HT-29 (cell line): ENCODE results near the gene GAB1. TPM values are rescaled to one million over a fixed set of nuclear protein-coding genes. Genes with fewer than 3 reads are reported as not detected.

ENCODE experiments used
- DNase-seq: peaks from one replicate; pipeline ENCODE4 v3.0.0-alpha.2; 2015; ENCODE audit warnings: low spot score
- total RNA-seq: library from RNA; depleted of rRNA; stranded (reverse); fragments of >200 nt; shearing (Covaris generic); gene quantifications from 2 replicates; pipeline ENCODE4 v1.2.3, GENCODE V29; 2014

Gene GAB1
- total RNA-seq, 1 experiment from 2014 or later, result 8.7 TPM

DNA sequence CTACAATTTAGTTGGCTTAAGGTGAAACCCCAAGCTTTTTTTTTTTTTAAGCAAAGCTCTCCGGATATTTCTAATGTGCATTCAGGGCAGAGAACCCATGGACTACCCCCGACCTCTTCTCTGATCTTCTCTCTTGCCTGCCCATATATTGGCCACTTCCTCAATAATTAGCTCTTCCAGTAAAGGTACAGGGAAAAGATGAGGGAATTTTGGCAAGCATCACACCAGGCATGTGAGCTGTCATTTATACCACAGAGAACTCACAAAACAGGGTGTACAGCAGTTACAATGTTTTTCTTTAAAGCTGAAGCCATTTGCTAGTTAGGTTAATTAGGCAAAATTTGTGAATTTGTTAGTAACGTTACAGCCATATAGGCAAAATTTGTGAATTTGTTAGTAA is 73.3 kb downstream of the GAB1 start:
- DNase-seq, result no peak

DNA sequence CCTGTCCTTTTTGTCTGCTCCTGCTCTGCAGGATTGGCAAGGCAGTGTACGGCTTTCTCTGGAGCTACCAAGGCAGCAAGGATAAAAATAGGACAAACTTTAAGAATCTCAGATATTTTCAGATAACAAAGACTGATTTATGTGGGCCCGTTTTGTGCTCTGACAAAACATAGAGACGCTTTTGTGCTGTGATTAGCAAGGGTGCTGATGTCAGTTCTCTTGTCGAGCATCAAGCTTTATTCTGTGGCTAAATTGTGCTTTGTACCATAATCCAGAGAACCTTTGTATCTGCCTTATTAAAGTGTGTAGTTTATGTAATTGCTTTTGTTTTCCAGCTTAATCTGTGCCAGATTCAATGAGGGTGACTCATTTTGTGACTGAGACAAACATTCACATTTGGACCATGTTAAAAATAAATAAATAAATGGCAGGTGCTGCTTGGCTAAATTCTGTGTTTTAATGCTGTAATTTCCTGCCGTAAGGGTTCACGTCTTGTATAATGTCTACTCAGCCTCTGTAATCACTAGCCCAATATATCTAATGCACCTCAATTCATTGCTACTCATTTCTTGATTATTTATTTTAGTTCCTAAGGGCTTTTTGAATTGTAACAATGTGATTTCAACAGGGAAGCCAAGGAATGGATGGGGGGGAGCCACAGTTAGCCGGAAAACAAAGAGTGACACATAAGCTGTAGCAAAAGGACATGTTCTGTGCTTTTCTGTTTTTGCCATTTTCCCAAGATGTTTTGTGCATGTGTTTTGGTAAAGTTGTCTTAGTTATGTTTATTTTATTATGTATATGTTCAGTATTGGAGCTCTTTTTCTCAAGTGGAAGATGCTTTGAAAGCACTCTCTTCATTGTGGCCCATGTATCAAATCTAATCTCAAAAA is 75.1 kb downstream of the GAB1 start:
- DNase-seq, result no peak

DNA sequence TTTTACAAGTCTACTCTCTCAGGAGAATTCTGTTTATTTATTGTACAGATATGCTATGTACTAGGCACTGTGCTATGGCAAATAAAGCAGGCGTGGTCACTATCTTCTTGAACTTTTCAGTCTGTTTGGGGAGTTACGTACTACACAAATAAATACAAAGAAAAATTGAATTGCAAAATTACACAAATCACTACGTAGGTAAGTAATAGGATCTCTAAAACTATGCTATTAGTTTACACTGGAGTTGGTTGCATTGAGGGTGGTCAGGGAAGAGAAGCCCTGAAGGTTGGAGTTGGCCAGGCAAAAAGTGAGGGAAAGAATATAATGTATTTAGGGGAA is 75.7 kb downstream of the GAB1 start:
- no peak for DNase-seq

DNA sequence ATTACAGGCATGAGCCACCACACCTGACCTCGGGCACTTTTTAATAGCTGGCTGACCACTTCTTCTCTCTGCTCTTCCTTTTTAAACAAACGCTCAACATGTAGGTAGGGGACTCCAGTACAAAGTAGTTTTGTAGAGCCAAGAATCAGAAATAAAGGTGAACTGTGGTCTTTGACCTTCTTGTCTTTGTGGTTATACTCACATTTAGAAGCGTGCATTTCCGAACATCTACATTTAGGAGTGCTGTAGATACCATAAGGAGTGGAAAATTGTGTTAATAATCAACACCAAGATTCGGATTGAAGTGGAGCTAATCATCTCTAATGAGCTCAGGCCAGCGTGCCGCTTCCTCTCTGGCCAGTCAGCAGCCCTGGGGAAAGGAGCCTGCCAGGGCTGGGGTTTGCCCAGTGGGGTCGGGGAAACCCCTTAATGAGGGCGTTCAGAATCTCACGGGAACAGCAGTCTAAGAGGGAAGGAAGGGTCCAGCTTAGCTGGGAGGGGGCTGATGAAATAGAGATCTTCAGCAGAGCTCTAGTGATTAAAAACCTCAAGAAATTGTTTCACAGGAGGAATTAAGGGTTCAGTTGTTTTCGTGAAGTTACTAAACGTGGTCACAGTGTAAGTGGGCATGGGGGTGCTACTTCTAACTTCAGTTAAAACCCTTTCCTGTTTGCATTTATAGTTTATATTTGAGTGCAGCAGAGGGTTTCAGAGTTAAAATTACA is 81.2 kb downstream of the GAB1 start:
- no peak for DNase-seq

DNA sequence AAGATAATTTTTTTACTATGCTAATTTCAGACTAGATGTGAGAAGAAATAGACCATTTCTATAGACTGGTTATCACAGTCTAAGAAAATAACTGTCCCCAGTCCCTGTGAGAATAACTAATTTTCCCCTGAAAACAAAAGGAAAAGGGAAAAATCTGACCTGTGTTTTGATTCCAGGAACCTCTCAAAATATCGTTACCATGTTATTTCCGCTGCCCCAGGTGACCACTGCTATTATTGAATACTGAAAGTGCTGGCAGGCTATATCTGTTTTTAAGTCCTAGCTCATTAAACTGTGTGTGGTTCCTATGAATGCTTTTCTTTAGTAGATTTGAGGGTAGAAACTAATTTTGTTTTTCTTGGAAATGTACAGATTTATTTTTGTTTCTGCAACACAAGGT is 83.6 kb downstream of the GAB1 start:
- no peak for DNase-seq

DNA sequence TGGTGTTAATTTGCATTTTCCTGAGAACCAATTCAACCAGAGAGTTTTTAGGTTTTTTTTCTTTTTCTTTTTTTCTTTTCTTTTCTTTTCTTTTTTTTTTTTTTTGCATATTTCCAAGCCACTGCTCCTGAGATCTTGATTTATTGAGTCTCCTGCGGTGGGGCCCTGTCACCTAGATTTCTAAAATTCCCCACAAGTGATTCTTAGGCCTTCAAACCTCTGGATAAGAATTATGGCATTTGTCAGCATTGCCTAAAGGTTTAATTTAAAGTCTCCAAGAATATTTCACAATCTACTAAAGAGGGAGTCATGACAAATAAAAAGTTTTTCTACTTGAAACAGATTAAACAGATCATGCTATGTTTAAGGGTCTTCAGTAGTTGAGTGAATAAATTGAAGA is 84.9 kb downstream of the GAB1 start:
- DNase-seq, result no peak

DNA sequence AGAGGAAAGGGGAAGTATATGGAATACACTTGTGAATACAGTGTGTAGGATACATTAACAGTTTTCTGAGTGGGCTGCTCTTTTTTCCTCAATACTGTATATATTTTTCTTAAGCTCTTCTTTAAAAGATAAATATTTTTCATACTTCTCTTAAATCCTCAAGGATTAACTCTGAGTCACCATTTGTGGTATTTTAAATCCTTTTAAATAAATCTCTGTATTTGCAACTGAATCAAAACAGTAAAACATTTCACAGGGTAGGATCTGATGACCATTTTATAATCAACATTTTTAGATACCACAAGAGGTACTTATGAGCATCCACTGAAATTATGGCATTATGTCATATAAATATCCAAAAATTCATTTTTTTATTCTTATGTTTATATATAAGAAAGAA is 87.6 kb downstream of the GAB1 start:
- no peak for DNase-seq

DNA sequence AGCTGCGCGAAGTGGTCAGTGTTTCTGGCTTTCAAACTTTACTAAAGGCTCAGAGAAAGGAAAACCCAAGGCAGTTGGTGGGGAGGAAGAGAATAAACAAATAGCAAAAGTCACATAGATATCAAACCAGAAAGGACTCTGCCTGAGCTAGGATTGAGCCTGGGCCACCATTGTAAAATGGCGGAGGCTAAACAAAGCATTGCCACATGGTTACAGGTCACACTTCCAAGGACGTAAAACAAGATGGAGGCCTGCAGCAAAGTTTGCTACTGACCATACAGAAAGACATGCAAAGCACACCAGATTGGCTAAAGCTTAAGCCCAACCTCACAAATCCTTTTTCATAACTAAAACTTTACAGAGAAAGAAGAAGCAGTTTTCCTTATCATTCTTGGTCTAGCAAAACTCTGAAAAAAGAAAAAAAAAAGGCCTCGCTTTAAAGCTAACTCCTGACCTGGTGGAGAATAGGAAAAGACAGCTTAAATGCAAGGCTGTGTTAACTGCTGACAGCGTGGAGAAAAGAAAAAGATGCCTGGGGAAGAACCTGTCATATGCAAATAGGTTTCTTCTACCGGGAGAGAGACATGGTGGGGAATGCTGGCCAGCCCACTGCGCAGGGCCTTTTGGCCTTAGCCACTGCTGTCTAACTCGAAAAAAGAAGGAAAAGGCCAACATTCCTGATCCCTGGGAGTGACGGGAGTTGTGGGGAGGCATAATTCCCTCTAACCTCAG is 95.0 kb downstream of the GAB1 start:
- DNase-seq, result no peak

DNA sequence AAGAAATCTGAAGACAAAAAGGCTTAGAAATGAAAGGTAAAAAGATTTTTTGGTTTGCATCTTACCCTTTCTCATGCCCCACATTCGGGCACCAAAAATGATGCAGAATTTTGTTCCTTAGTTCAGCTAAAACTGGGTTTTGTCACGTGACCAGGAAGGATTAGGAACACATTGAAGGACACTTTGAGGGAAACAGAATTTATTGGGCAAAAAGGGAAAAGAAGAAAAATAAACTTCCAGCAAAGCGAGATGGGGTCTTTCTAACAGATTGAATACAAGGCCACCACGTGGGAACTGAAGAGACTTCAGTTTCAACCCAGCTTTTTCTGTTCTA is 95.5 kb downstream of the GAB1 start:
- no peak for DNase-seq

DNA sequence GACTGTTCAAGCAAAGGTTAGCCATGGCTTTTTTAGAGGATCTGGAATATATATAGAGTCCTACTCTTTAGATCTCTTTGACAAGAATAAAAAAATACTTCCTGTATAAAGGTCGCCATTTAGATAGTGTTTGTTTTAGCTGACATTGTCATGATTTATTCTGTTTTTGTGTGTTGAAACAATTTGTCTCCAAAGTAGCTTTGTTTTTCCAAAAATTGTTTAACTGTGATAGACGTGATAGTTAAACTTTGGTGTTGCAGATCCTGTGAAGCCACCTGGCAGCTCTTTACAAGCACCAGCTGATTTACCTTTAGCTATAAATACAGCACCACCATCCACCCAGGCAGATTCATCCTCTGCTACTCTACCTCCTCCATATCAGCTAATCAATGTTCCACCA is 96.6 kb downstream of the GAB1 start:
- DNase-seq, result no peak

DNA sequence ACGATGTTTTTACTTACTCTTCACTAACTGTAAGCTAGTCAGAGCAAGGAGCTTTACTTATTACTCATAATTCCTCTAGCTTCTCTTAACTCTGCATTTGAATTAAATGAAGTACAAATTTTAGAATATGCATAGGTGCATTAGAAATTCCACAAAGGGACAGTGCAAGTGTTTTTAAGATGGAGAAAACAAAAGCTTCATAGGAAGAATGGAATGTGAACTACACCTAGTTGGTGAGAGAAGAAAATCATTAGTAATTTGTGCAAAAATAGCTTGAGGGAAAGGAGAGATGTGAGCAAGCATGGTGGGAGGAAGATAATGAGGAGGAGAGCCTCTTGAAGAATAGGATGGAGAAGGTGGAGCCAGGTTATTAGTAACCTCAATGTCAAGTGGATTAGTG is 99.3 kb downstream of the GAB1 start:
- DNase-seq, result no peak

DNA sequence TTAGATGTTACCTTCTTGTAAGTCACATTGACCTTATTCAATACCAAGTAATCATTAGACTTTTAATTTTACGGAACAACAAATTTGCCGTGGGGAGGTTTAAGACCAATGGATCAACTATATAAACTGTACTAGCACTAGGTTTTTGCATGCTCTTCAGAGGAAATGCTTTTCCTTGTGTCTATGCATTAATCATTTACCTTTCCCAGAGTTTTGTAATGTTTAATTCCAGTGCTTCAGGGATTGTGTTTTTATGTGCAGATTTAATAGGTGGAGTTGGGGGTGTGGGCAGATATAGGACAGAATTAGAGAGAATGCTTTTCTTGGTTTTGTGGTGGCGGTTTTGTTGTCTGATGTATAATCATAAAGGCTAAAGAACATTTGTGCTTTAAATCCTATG is 100.8 kb downstream of the GAB1 start:
- DNase-seq, result no peak

DNA sequence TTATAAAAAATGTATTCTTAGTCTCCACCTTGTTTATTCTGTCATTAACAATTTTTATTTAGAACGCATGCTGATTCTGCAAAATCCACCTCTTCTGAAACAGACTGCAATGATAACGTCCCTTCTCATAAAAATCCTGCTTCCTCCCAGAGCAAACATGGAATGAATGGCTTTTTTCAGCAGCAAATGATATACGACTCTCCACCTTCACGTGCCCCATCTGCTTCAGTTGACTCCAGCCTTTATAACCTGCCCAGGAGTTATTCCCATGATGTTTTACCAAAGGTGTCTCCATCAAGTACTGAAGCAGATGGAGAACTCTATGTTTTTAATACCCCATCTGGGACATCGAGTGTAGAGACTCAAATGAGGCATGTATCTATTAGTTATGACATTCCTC is 101.3 kb downstream of the GAB1 start:
- no peak for DNase-seq

DNA sequence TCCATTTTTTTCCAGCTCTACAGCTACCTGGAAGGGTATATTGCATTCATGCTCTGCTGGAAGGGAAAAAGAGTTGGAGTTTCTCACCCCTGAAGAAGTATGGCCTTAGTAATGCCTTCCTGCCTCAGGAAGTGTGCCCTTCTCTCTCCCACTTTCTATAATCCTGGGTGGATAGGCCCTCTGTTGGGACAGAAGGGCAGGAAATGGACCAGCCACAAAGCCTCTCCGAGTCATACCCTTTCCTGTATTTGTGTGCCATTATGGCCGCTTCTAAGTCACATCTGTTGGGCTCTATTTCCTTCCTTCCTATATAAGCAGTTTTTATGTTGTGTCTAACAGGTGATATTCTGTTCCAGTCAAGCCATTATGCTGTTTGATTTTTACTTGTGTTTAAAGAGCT is 102.0 kb downstream of the GAB1 start:
- no peak for DNase-seq

DNA sequence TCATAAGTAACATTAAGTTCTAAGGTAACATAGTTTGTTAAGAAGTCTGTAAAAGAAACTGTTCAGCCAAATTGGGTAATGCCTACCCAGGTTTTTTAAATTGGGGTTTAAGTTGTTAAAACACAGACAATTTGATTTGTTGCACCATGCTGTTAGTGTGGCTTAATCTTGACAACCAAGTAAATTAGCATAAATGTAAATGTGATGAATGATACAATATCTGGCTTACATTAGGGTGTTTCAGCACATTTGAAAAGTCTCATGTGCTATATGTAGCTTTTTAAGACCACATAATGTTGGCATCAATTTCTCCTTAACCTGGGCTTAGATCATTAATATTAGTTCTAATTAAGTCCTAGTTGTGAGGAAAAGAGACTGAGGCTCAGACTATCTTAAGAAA is 104.4 kb downstream of the GAB1 start:
- no peak for DNase-seq

DNA sequence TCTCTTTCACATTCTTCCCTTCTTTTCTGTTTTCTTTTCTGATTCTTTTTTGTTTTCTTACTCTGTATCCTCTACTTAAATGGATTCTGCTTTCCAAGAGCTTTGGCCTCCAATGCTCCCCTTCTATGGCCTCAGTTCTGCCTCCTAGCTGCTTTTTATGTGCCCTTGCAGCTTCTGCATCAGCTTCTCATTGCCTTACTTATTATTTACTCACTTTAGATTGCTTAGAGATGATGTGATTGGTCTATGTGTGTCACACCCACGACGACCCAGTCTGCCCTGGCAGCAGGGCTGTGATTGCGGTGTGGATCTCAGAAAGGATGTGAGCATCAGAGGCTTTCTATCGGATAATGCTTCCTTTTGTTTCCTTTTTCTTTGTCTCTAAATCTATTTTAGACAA is 105.0 kb downstream of the GAB1 start:
- no peak for DNase-seq

DNA sequence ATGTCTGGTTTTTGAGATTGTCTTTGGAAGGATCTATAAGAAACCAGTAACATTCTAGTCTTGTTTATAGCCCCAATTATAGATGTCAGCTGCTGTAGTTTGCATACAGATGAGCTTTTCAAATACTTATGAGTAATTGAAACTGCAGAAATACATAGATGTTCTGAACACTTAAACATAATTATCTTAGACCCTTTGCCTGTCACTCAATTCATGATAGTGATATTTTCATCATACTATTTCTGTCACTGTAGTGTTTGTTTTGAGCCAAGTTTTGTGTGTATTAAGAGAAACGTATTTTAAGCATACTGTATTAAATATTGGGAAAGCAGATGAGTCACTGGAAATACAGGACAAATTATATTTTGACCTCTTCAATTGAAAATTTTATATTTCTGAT is 107.1 kb downstream of the GAB1 start:
- no peak for DNase-seq

DNA sequence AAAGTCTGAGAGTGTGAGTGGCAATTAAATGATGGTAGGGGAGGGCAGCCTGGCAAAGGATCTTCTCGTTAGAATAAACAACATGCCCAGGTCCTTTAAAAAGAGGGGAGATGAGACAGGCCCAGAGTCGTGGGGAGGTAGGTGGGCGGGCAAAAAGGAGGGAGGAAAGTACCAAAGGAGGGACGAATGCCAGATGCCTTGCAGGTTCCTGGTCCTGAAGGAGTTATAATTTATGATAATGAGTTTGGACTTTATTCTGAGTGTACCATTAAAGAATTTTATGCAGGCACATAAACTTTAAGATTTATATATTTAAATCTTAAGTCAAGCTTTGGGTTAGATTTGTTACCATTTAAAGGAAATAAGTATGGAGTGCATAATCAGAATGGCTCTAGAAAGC is 114.5 kb downstream of the GAB1 start:
- no peak for DNase-seq

DNA sequence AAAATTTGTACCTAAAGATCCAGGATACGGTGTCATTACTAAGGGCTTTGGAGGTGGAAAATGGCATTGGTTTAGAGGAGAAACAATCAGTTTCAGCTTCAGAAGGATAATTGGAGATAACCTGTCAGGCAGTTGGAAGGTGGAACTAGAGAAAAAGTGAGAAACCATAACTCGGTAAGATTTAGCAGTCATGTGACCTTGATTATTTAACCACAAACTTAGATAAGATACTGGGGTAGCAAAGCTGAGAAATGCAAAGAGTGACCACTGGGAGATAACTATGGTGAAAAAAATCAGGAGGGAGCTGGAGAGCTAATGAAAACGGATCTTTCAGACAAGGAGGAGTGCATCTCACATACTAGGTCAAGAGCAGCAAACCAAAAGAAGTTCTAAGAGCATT is 118.5 kb downstream of the GAB1 start:
- DNase-seq, result no peak

DNA sequence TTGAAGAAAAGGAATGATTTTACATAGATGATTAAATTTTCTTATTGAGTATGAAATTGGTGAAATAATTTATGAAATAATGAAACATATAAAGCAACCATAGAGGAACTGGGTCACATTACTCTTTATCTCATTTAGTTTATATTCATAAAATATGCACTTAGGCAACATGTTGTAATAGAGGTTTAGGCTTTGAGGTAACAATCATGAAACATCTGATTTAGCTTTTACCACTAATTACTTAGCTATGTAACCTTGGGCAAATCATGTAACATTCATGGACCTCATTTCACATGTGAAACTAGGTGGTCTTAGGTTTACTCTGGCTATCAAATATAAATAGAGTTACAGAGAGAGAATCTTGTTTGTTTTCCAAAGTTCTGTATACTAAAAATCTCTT is 122.3 kb downstream of the GAB1 start:
- DNase-seq, result no peak

DNA sequence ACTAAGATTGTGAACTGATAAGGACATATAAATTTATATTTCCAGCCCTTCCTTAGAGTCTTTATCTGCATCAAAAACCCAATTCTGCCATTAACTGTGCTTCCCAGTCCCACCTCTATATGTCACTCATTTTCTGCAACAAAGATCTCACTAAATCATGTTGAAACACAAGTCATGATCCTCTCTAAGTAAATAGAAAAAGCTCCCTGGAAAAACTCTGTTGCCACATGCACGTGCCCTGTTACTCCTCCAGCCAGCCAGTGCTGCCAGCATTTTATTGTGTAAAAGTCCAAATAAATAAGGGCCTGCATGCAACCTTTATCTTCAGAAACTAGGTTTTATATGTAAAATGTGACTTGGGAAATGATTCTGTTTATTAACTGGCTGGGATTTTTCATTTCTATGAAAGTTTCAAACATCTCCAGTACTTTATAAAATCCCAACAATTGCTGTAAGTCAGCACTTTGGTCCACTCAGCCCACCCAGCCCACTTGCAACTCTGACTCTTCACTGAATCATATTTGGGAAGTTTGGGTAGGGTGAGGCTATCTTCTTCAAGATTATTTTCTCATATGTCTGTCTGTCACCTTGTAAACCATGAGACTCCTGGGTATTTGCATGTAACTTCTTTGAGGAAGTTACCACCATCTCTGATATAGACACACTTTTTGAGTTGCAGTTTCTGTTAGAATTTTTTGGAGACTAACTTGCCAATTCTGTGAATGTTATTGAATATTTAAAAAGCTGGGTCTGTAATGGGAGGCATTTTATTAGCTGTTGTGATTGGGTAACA is 136.9 kb downstream of the GAB1 start:
- no peak for DNase-seq

DNA sequence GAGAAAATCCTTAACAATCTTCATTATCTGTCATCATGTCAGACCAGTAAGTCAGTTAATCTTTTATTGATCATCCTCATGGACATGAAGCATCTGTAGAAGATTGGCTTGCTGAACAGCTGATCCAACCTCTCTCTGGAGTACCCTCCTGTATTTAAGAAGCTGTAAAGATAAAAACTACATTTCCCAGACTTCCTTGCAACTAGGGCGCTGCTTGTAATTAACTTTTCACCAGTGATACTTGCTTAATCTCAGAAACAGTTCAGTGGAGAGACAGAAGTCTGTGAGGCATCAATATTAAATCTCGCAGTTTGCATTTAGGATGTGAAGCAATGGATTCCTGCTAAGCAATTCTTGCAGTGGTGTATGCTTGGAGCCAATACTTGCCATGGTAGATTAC is 140.8 kb downstream of the GAB1 start:
- no peak for DNase-seq
